WERI-Rb-1 (cell line): ENCODE measurements around the gene KCNH1.
"Not testable (repeated sequence)": the region's sequence is repeated elsewhere in the genome, so short reads cannot be mapped to it uniquely, and the experiment has no call there.

Experiments
- DNase-seq: peaks from one replicate; pipeline ENCODE4 v3.0.0-alpha.2; 2020
- H3K27ac ChIP-seq: fragments of 250-450 bp; sonication (Bioruptor Pico); 2 replicates; pipeline ENCODE4 v1.5.1; 2020; ENCODE audit warnings: mild to moderate bottlenecking, moderate library complexity
- H3K27me3 ChIP-seq: fragments of 250-450 bp; sonication (Bioruptor Pico); 2 replicates; pipeline ENCODE4 v1.5.1; 2021; ENCODE audit warnings: mild to moderate bottlenecking, low read depth, moderate library complexity; ENCODE audit not compliant: insufficient read depth, severe bottlenecking
- H3K36me3 ChIP-seq: fragments of 250-450 bp; sonication (Bioruptor Pico); 2 replicates; pipeline ENCODE4 v1.5.1; 2020; ENCODE audit warnings: mild to moderate bottlenecking, moderate library complexity
- H3K4me3 ChIP-seq: 2 replicates; pipeline ENCODE4 v1.5.1; 2011; ENCODE audit warnings: low read depth, mild to moderate bottlenecking, control low read depth, low read length
- H3K9me3 ChIP-seq: fragments of 250-450 bp; sonication (Bioruptor Pico); 2 replicates; pipeline ENCODE4 v1.5.1; 2021; ENCODE audit warnings: mild to moderate bottlenecking, moderate library complexity; ENCODE audit not compliant: severe bottlenecking
- TF ChIP-seq, protein P1 (sequence below): IDR thresholded peaks from 2 replicates; pipeline ENCODE4 v1.5.1; 2011; ENCODE audit warnings: low read depth, mild to moderate bottlenecking, control low read depth, inconsistent platforms, low read length

The KCNH1 gene

DNA sequence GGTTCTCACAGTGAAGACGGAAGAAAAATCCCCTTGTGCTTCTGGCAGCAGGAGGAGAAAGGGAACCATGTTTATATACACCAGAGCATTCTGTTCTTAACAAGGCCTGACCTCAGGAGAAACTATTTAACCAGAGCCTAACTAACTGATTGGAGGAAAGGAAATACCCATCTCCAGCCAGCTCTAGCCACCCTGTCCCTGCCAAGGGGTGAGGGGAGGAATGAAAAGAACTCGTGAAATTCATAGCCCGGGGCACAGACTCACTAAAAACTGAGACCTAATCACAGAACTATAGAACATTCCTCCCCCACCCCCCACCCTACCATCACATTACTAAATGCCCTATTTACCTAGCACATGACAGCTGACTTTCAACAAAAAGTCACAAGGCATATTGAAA, 65.0 kb downstream of the KCNH1 start:
- Histone ChIP-seq H3K9me3 (no peaks in the 10 kb centered on the region), H3K27ac (no peak overlapping the region), H3K27me3 (peaks cover 3% of the 10 kb centered on the region), H3K36me3 (no peaks in the 10 kb centered on the region), H3K4me3 (no peak overlapping the region)
- no peak for DNase-seq
- TF ChIP-seq, protein P1, sequence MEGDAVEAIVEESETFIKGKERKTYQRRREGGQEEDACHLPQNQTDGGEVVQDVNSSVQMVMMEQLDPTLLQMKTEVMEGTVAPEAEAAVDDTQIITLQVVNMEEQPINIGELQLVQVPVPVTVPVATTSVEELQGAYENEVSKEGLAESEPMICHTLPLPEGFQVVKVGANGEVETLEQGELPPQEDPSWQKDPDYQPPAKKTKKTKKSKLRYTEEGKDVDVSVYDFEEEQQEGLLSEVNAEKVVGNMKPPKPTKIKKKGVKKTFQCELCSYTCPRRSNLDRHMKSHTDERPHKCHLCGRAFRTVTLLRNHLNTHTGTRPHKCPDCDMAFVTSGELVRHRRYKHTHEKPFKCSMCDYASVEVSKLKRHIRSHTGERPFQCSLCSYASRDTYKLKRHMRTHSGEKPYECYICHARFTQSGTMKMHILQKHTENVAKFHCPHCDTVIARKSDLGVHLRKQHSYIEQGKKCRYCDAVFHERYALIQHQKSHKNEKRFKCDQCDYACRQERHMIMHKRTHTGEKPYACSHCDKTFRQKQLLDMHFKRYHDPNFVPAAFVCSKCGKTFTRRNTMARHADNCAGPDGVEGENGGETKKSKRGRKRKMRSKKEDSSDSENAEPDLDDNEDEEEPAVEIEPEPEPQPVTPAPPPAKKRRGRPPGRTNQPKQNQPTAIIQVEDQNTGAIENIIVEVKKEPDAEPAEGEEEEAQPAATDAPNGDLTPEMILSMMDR, result no peak

DNA sequence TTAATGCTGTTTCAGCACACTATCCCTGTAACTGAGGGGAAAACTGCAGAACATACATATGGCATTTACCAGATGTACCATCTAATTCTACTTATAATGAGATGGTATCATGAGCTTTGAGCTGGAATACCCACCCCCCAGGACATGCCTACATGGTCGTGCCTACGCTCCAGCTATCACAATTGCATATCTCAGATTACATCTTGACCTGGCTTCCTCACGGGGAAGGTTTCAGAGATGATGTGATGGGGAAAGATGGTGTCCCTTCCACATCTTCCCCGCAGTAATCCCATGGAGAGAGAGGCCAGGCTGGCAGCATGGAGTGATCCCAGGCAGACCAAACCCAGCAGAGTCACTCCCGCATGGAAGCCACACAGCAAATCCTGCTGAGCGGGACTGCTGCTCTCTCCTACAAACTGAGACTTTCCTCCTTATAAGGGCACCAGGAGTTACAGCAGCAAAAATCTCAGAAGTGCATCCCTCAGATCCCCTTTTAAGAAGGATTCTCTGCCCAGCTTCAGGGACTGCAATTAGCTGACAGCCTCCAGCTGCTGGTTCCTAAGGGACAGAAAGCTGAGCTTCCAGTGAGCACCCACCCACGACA, 67.1 kb downstream of the KCNH1 start:
- no peak overlapping the region for H3K4me3 ChIP-seq
- no peaks in the 10 kb centered on the region for H3K9me3 ChIP-seq
- H3K27me3 ChIP-seq, result peaks cover 3% of the 10 kb centered on the region
- DNase-seq, result peak; percentile 15
- H3K27ac ChIP-seq, result no peak overlapping the region
- TF ChIP-seq, protein P1, result no peak
- H3K36me3 ChIP-seq, result no peaks in the 10 kb centered on the region

DNA sequence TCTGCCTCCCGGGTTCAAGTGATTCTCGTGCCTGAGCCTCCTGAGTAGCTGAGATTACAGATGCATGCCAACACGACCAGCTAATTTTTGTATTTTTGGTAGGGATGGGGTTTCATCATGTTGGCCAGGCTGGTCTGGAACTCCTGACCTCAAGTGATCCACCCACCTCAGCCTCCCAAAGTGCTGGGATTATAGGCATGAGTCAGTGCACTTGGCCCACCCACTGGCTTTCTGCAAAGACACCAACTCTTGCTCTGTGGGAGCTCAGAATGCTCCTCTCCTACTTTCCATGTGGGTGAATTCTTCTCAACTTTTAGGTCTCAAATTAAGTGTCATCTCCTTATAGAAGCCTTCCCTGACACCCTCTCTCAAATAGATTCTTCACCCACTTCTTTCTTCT, 92.1 kb downstream of the KCNH1 start:
- H3K4me3 ChIP-seq, H3K36me3 ChIP-seq, DNase-seq, H3K9me3 ChIP-seq, H3K27ac ChIP-seq: not testable (repeated sequence)
- peaks cover 12% of the 10 kb centered on the region for H3K27me3 ChIP-seq

DNA sequence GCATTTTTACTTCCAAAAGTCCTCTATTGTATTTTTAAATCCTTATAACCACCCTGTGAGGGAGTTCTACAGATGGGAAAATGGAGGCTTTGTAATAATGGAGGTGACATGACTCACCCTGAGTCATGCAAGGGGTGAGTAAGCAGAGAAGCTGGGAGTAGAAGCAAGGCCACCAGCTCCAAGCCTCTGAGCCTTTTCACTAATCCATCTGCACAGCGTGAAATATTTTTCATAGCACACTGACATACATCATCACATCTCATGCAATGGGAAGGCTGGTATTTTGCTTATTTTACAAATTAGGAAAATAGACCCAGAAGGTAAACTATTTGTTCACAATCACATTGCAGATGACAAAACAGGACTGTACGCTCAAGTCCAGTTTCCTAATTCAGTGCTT, 96.9 kb downstream of the KCNH1 start:
- TF ChIP-seq, protein P1, result no peak
- peaks cover 11% of the 10 kb centered on the region for H3K9me3 ChIP-seq
- H3K36me3 ChIP-seq, result no peaks in the 10 kb centered on the region
- H3K27ac ChIP-seq, result no peak overlapping the region
- H3K27me3 ChIP-seq, result peaks cover 17% of the 10 kb centered on the region
- no peak for DNase-seq
- no peak overlapping the region for H3K4me3 ChIP-seq

DNA sequence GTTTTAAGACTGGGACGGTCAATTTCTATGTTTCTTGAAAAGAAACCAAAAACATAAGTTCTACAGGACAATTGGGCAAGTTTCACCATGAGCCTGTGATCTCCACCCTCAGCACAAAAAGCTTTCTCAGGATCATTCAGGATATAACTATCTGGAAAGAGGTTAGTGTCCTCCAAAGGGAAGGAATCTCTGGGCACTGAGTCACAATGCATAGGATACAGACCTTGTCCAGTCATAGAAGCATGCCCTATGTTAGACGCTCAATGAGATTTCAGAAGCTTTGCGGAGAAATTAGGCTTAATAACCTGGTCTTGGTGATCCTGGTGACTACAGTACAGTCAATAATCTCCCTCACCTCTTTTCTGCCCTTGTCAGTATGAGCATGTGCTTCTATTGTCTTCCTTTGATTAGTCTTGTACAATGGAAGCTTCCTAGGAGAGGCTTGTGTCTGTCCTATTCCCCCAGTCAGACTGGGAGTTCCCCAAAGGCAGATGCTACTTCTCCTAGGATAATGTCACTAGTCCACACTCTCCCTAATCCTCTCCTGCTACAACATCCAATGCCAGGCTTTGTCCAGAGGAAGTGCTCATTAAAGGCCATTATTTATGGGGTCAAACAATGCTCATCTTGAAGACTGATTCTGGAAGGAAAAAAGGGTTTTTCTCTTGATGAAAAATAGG, 97.4 kb downstream of the KCNH1 start:
- no peak overlapping the region for H3K4me3 ChIP-seq
- H3K27ac ChIP-seq, result no peak overlapping the region
- H3K27me3 ChIP-seq, result peaks cover 12% of the 10 kb centered on the region
- TF ChIP-seq, protein P1, result no peak
- no peak for DNase-seq
- H3K36me3 ChIP-seq, result no peaks in the 10 kb centered on the region
- H3K9me3 ChIP-seq, result peaks cover 11% of the 10 kb centered on the region

DNA sequence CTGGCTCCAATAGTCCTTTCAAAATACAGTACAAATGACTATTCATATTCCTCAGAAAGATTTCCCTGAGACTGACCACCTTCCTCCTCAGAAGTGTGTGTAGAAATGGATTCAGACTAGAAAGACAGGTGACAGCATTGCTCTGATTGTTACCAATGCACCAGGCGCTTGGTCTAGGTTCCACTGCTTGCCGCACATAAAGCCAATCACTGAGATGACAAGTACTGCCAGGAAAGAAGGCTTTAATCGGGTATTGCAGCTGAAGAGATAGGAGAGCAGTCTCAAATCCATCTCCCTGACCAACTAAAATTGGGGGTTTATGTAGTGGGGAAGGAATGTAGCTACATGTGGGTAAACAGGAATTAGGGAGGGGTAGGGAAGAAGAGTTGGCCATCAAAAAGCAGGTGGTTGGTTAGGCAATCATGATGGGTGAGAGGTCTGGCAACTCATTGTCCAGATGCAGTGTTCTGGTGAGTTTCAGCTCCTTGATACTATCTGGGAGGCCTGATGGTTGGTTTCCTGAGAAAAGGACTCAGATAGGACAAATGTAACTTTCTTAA, 98.0 kb downstream of the KCNH1 start:
- peaks cover 11% of the 10 kb centered on the region for H3K9me3 ChIP-seq
- H3K27ac ChIP-seq, result no peak overlapping the region
- H3K27me3 ChIP-seq, result peaks cover 7% of the 10 kb centered on the region
- H3K36me3 ChIP-seq, result no peaks in the 10 kb centered on the region
- no peak overlapping the region for H3K4me3 ChIP-seq
- DNase-seq, result no peak
- TF ChIP-seq, protein P1, result no peak
